GM10266 (cell line): Measurements from ENCODE around the gene SPATA20.
A peak's percentile ranks its signal among the peaks of the same experiment; 100 is the strongest.

ENCODE experiments used
- DNase-seq: peaks from one replicate; pipeline ENCODE4 v3.0.0; 2012; ENCODE audit errors: extremely low spot score
- TF ChIP-seq, protein P1 (sequence below): IDR thresholded peaks from 2 replicates; pipeline ENCODE4 v1.5.1; 2012; ENCODE audit warnings: mild to moderate bottlenecking, low read depth; ENCODE audit not compliant: control insufficient read depth, insufficient read depth; ENCODE audit errors: missing control alignments

SPATA20 gene

DNA sequence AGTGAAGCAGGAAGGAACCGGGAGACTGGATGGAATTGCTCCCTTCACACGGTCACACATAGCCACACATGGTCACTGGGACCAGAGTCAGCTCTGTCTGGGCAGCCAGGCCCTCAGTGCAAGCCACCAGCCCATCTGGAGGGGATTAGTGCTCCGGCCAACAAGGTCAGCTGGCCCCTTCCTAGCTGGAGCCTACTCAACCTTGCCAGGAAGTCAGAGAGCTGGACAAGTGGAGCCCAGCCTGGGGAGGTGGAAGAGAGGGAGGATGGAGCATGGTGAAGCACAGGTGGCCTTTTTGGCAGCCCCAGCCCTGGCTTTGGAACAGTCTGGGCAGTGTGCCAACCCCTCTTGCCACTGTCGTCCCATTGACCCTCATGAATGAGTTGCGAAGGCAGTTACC lies 9.8 kb downstream of the SPATA20 start:
- TF ChIP-seq, protein P1, sequence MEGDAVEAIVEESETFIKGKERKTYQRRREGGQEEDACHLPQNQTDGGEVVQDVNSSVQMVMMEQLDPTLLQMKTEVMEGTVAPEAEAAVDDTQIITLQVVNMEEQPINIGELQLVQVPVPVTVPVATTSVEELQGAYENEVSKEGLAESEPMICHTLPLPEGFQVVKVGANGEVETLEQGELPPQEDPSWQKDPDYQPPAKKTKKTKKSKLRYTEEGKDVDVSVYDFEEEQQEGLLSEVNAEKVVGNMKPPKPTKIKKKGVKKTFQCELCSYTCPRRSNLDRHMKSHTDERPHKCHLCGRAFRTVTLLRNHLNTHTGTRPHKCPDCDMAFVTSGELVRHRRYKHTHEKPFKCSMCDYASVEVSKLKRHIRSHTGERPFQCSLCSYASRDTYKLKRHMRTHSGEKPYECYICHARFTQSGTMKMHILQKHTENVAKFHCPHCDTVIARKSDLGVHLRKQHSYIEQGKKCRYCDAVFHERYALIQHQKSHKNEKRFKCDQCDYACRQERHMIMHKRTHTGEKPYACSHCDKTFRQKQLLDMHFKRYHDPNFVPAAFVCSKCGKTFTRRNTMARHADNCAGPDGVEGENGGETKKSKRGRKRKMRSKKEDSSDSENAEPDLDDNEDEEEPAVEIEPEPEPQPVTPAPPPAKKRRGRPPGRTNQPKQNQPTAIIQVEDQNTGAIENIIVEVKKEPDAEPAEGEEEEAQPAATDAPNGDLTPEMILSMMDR: no peak
- DNase-seq: no peak

DNA sequence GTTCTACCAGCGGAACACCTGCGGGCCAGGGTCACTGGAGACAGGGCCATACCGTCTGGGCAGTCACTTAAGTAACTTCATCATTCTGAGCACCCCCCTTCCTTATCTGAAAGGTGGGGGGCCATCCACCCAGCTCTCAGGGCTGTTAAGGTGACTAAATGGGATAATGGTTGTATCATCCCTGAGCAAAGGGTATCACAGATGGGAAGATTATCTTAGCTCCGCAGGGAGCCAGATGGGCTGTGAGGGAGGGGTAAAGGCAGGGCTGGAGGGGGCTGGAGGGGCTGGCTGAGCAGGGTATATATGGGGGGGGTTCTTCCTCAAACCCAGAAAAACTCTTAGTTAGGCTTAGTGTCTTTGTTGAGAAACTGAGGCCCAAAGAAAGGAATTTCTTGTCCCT lies 10.7 kb downstream of the SPATA20 start:
- DNase-seq: no peak
- TF ChIP-seq, protein P1: no peak

DNA sequence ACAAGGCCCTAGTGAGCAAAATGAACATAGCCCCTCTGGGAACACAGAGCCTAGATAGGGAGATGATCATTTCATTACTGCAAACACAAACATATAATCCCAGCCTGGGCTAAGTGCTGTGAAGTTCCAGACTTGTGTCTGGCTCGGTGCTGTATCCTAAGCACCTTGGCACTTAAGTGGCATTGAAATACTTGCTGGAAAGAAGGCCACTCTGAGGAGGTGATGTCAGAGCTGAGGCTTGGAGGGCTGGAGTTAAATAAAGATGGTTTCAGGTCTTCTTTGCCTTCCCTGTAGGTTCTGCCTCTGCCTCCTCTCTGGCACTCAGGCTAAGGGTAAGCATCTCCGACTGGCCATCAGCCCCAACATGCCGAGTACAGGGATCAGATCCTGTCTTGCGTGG lies 11.1 kb downstream of the SPATA20 start:
- TF ChIP-seq, protein P1: no peak
- no peak for DNase-seq

DNA sequence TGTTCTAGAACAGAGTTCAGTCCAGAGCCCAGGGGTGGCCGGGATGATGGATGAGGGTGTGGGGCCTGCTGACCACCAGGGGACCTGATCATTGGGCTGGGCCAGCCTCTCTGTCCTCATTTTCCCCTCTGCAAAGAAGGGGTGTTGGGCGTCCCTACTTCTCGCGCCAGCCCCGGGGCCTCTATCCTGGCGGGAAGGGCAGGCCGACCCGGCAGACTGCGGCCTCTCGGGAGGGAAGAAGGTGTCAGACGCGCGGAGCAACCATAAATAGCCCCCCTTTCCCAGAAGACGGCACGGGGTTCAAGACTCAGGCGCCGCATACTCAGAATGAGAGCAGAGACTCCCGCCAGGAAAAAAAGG lies 11.6 kb downstream of the SPATA20 start:
- TF ChIP-seq, protein P1: no peak
- DNase-seq: no peak

DNA sequence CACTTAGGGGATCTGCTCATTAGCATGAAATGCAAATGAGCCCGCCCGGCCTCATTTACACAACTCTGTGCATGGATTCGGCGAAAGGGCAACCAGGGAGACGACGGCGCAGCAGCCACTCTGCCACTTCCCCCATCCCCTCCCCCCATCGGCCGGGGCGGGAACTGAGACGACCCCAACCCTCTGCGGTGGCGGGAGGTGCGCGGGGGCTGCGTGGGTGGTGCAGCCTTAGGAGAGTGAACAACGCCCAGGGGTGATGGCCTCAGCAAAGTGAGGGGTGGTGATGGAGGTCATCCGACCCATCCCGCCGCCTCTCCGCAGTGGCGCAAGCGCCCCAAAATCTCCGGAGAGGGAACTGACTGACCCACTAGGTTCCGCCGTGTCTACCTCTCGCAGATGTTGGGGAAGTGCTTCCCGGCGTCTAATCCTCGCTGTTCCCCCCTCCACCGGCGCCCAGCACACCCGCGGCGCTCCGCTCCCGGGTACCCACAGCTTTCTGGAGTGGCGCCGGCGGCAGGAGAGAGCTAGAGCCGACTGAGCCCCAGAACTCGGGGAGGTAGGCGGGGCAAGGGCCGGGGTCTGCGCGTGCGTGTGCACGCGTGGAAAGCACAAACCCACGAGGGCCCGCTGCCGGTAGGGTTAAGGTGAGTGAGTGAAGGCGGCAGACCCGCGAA lies 12.1 kb downstream of the SPATA20 start:
- TF ChIP-seq, protein P1: no peak
- no peak for DNase-seq

DNA sequence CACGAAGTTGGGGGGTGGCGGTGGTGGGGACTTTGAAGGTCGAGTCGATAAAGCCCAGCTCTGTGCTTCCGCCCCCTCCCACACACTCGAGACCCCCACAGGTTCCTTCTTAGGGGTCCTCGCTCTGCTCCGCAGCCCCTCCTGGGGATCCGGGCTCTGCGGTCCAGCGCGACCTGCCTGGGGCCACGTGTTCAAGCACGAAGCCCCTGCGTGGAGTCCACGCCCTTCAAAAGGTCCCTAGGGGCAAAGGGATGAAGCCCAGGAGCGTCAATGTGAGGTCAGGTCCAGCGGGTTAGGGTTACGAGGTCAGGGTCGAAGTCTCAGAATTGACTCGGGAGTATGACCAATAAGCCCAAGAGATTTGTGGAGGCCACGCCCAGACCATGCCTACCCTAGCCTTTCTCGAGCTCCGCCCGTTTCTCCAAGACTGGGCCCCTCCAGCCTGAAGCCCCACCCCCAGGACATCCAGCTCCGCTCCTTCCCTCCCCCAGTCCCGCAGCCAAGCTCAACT lies 12.8 kb downstream of the SPATA20 start:
- TF ChIP-seq, protein P1: no peak
- peak; percentile 76 for DNase-seq

DNA sequence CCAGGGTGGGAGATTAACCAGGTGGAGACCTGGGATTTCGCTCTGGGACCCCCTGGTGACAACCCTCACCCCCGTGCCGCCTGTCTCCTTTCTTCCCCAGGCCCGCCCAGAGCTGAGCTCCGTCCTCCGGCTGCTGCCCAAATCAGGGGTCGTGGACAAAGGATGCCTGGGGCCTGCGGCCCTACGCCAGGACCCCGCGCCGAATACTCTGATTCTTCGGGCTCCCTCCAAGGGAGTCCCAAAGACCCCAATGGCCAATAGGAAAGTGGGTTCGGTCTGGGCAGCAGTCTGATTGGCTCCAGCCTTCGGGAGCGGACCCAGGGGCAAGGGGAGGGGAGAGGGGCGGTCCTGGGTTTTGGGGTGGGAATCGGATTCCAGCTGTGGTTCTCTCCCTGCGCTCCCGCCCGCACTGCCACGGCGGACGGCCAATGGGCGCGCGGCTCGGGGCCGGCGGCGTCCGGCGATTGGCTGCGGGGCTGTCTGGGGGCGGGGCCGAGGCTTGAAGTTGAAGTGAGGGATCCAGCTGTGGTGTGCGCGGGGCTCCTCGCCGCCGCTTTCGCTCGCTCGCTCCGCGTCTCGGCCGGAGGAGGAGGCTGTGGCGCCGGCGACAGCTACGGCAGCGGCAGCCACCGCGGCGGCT lies 13.3 kb downstream of the SPATA20 start, which contains the start of gene CACNA1G:
CACNA1G (plus strand) TSS at position 531 of the 640 bp plus-strand sequence. CDS start 745 bp downstream, outside the sequence.
- TF ChIP-seq, protein P1: no peak
- DNase-seq: peak; percentile 97
